HL-60 (cell line): ENCODE data around the gene OXCT1.

Source experiments
- DNase-seq, 2 experiments: peaks; one replicate each; pipeline ENCODE4 v3.0.0-alpha.2; 2010 to 2020; ENCODE audit warnings: low read depth in 1 of 2, low spot score in 1 of 2
- H3K27ac ChIP-seq: fragments of 250-450 bp; sonication (Bioruptor Pico); replicated peaks from 2 replicates; pipeline ENCODE4 v1.5.1; 2020; ENCODE audit warnings: mild to moderate bottlenecking, moderate library complexity
- H3K27me3 ChIP-seq: fragments of 250-450 bp; sonication (Bioruptor Pico); 2 replicates; pipeline ENCODE4 v1.5.1; 2021; ENCODE audit warnings: mild to moderate bottlenecking, moderate library complexity; ENCODE audit not compliant: insufficient read depth, poor library complexity, severe bottlenecking
- H3K4me3 ChIP-seq: replicated peaks from 2 replicates; pipeline ENCODE4 v1.5.1; 2011; ENCODE audit warnings: mild to moderate bottlenecking, control low read depth, low read length; ENCODE audit not compliant: insufficient read depth
- CTCF ChIP-seq: IDR thresholded peaks from one replicate; pipeline ENCODE4 v1.5.1; 2011; ENCODE audit warnings: low read length, control low read depth, inconsistent platforms; ENCODE audit not compliant: insufficient read depth
- GABPA ChIP-seq: IDR thresholded peaks from 2 replicates; pipeline ENCODE4 v1.6.1; 2012; ENCODE audit warnings: low read depth
- POLR2AphosphoS5 ChIP-seq: IDR thresholded peaks from 2 replicates; pipeline ENCODE4 v1.6.1; 2012; ENCODE audit warnings: low read depth
- REST ChIP-seq: IDR thresholded peaks from 2 replicates; pipeline ENCODE4 v1.6.1; 2012; ENCODE audit warnings: low read depth; ENCODE audit not compliant: insufficient replicate concordance
- SPI1 ChIP-seq: IDR thresholded peaks from 2 replicates; pipeline ENCODE4 v1.6.1; 2012; ENCODE audit warnings: low read depth, mild to moderate bottlenecking, borderline replicate concordance

The OXCT1 gene

GRCh38 chr5:41755705-41756104 is 114.5 kb downstream of the OXCT1 start:
- H3K27ac ChIP-seq, result no peak overlapping the region

GRCh38 chr5:41754857-41755256 is 115.4 kb downstream of the OXCT1 start:
- H3K27ac ChIP-seq, result no peak overlapping the region
- H3K27me3 ChIP-seq, result no peaks in the 10 kb centered on the region
- DNase-seq, result no peak
- no peak overlapping the region for H3K4me3 ChIP-seq
- TF ChIP-seq GABPA (no peak), CTCF (no peak), REST (no peak), SPI1 (no peak), POLR2AphosphoS5 (no peak)

More at GRCh38 chr5:41755705-41756104, 114.5 kb downstream of the OXCT1 start:
- Histone ChIP-seq H3K4me3 (no peak overlapping the region), H3K27me3 (no peaks in the 10 kb centered on the region)
- TF ChIP-seq POLR2AphosphoS5, result no peak
- no peak for DNase-seq

- no peak overlapping the region for H3K27ac ChIP-seq
- H3K4me3 ChIP-seq, result no peak overlapping the region
- TF ChIP-seq REST, result no peak
- no peak for TF ChIP-seq GABPA
- no peaks in the 10 kb centered on the region for H3K27me3 ChIP-seq
- DNase-seq, result no peak
Measured at GRCh38 chr5:41751867-41752266, 118.4 kb downstream of the OXCT1 start.

GRCh38 chr5:41748631-41749030 is 121.6 kb downstream of the OXCT1 start:
- no peak for TF ChIP-seq GABPA
- no peak for TF ChIP-seq REST
- no peak for TF ChIP-seq SPI1
- no peak for TF ChIP-seq CTCF
- TF ChIP-seq POLR2AphosphoS5, result no peak
- Histone ChIP-seq H3K4me3 (no peak overlapping the region), H3K27ac (no peak overlapping the region), H3K27me3 (no peaks in the 10 kb centered on the region)
- DNase-seq, result no peak
